ENCODE data around the gene MEGF11.

Gene MEGF11

DNA sequence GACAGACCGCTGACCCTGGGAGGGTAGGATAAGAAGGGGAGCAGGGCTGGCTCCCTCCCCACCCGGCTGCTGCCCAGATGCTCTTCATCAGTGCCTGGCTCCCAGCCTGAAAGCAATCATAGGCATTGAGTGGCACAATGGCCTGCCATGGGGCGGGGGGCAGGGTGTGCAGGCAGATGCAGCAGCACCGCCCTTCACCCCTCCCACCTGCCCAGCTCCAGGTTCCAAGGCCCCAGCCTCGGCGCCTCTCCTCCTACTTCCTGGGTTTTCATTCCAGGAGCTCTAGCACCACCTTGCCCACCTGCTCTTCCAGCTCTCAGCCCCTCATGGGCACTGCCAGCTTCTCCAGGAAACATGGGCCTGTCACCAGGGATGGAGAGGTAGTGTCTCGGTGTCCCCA lies 101.7 kb downstream of the MEGF11 start:
- TF ChIP-seq, protein P1, sequence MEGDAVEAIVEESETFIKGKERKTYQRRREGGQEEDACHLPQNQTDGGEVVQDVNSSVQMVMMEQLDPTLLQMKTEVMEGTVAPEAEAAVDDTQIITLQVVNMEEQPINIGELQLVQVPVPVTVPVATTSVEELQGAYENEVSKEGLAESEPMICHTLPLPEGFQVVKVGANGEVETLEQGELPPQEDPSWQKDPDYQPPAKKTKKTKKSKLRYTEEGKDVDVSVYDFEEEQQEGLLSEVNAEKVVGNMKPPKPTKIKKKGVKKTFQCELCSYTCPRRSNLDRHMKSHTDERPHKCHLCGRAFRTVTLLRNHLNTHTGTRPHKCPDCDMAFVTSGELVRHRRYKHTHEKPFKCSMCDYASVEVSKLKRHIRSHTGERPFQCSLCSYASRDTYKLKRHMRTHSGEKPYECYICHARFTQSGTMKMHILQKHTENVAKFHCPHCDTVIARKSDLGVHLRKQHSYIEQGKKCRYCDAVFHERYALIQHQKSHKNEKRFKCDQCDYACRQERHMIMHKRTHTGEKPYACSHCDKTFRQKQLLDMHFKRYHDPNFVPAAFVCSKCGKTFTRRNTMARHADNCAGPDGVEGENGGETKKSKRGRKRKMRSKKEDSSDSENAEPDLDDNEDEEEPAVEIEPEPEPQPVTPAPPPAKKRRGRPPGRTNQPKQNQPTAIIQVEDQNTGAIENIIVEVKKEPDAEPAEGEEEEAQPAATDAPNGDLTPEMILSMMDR (conservative IDR thresholded peaks at IDR 0.05) = no peak
- H3K27ac ChIP-seq = no peak overlapping the region

DNA sequence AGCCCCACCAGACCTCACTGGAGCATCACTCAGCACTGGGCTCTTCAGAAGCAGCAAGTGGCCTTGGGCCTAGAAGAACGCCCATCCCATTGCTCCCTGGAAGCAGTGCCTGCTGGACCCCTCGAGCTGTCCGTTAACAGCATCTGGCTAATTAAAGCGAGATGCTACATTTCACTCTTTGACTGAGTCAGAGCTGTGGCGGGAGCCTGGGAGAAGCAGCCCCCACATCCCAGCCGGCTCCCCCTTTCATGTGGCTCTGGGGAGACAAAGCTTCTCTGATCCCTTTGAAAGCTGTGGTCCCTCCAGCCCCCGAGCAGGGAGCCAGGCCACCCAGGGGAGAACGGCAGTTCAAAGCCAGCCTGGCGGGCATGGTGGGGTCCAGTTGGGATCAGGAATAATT lies 103.7 kb downstream of the MEGF11 start:
- TF ChIP-seq, protein P1 (conservative IDR thresholded peaks at IDR 0.05) = no peak
- no peak overlapping the region for H3K27ac ChIP-seq

DNA sequence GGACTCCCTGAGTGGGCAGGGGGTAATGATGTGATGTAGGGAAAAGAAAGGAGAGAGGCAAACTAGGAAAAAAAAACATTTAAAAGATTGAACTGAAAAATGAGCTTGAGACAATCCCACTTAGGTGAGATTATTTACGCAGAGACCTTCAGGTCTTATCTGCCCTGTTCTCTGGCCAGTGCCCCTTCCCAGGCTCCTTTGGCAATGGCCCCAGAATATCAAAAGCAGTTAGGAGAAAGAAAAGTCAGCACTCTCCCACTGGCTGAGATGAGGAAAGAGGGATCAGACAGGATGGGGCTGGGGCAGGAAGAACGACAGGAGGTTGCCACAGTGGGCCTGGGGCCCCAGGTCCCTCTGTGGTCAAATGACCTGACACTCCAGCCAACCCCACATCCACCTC lies 105.4 kb downstream of the MEGF11 start:
- TF ChIP-seq, protein P1 (conservative IDR thresholded peaks at IDR 0.05) = no peak
- no peak overlapping the region for H3K27ac ChIP-seq

DNA sequence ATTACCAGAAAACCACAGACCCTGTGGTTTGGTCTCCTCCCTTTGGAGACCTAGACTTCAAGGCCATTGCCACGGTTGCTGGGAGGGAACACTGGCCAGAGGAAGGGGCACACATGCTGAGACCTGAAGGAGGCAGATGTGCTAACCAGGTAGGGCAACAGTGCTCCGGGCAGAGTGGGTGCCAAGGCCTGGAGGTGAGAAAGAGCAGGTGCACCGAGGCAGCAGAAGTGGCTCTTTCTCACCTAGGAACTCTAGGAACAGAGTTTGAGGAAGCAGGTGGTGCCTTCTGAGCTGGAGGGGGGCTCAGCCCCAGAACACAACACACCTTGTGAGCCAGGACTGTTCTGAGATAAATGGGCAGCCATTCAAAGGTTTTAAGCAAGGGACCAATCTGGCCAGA lies 106.1 kb downstream of the MEGF11 start:
- TF ChIP-seq, protein P1 (conservative IDR thresholded peaks at IDR 0.05) = no peak
- H3K27ac ChIP-seq = no peak overlapping the region

DNA sequence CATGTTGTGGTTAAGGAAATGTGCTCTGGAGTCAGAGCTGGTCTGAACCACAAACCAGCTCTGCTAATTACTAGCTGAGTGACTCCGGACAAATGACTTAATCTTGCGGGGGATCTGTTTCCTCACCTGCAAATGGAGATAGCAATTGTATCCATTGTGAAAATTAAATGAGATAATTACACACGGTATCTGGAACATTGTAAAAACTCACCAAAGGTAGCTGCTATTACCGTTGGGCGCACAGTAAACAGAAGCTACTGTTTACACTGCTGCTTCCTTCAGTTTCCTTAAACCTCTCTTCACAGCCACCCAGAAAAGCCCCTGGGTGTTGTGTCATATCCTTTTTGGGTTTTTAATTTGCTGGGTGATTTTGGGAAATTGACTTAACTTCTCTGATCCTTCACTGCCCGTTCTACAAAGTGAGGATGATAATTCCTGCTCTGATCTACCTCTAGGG lies 107.8 kb downstream of the MEGF11 start:
- TF ChIP-seq, protein P1 (conservative IDR thresholded peaks at IDR 0.05) = no peak
- no peak overlapping the region for H3K27ac ChIP-seq

DNA sequence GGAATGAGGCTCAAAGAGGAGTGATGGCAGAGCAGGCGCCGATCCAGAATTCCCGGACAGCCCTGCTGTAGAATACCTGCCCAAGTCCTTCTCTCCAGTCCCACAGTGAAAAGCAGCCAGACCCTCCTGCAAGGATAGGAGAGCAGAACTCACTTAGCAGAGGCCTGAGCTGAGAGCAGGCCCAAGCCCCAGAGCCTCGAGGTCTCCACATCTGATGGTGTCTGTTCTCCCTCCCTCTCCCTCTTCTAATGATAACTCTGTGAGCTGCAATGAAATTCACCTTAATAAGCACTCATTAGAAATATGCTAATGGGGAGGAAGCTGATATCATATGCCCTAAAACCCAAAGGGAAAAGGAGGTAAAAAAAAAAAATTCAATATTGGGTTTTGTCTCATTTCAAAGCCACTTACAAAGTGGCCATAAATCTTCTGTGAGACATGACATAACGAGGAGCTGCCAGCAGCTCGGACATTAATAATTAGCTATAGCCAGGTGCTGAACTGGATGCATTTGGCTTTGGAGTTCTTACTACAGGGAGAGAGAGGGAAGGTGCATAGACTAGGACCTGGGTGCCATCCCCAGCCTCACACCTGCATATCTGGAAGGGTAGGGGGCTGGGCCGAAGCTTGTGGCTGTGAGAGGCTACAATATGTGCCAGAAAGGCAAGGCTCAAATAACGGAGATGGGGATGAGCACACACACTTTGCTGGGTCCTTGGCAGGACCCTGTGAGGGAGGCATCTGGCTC lies 108.4 kb downstream of the MEGF11 start:
- TF ChIP-seq, protein P1 (conservative IDR thresholded peaks at IDR 0.05) = no peak

DNA sequence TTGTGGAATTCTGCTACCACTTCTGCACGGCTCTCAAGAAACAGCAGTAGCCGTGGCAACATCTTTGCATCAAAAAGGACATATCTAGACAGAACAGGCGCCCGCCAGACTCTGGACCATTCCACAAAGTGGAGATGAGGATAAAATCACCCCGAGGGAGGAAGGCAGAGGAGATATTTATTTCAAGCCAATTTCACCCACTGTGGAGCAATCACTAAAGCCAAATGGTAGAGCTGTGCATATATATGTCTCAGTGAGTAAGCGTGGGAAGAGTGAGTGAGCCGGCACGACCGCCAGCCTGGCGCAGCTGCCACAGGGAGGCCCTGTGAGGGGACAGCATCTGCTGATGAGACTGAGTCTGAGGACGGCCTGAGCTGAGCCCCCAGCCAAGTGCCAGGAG lies 111.3 kb downstream of the MEGF11 start:
- TF ChIP-seq, protein P1 (conservative IDR thresholded peaks at IDR 0.05) = no peak
- H3K27ac ChIP-seq = no peak overlapping the region

More for the DNA sequence above, 108.4 kb downstream of the MEGF11 start:
- H3K27ac ChIP-seq = no peak overlapping the region
